Medulla oblongata (tissue), 1 donor: ENCODE measurements around the gene MEI1.

ENCODE experiments used
- DNase-seq: peaks from one replicate; pipeline ENCODE4 v3.0.0-alpha.2; 2015; ENCODE audit errors: extremely low spot score

The MEI1 gene

GRCh38 chr22:41739576-41739975 lies 40.3 kb downstream of the MEI1 start:
- DNase-seq = no peak

DNA sequence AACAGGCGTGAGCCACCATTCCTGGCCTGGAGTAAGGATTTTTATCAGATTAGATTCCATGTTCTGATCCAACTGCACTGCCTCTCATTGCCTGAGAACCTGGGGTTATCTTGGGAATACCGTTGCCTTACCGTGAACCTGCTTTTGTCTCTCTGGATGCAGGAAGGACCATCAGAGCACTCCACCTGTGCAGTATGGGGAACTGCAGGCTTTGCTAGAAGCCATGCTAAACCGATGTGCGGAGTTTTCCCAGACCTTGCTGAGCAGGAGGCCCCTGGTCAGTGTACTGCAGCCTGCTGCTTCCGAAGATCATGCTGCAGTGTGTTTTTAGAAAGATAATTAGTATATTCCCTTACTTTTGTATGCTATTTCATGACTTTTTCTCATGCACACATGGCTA lies 43.6 kb downstream of the MEI1 start:
- no peak for DNase-seq

DNA sequence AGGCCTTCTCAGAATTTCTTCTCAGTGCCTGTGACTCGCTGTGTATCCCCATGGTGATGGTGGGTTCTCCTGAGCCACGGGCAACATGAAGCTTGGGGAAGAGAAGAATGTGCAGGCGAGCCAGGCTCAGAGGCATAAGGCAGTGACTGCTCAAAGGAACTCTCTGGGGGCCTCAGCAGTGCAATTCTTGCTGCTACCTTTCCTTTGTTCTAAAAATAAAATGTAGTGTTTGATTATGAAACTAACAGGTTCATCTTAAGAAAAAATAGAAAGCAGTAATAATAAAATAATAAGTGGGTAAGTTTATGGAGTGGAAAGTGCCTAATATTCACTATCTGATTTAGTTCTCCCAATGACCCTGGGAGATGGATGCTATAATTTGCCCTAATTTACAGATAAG lies 46.7 kb downstream of the MEI1 start:
- DNase-seq = no peak

DNA sequence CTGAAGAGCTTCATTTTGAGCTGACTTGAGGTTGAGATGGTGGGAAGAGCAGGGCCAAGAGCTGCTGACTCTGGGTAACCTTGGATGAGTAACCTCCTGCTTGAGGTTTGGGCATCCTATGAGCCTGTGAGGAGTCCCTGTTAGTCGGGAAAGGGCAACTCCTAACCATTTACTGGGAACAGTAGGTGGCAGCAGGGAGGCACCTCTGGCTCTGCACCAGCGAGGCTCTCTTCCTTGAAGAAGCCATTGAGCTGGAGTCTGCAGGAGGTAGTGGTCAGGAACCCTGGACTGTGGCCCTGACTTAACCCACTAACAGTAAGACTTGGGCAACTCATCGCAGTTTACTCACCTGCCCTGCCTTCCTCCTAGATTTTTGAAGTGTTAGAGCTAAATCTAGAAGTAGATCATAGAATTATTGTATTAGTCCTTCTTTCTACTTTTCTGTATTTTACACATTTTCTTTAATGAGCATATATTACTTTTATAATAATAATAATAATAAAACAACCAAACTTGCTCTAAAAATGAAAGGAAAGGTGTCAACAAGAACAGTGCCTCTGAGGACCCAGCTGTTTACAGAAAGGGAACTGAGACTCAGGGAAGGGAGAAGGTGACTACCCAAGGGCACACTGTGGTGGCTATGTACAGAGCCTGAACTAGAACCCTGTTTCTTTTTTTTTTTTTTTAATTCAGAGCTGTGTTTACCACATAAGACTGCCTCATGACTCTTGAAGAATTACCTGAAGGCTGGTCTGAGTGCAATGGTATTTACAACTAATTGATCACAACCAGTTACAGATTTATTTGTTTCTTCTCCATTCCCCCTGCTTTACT lies 47.5 kb downstream of the MEI1 start:
- peak; percentile 87 for DNase-seq

DNA sequence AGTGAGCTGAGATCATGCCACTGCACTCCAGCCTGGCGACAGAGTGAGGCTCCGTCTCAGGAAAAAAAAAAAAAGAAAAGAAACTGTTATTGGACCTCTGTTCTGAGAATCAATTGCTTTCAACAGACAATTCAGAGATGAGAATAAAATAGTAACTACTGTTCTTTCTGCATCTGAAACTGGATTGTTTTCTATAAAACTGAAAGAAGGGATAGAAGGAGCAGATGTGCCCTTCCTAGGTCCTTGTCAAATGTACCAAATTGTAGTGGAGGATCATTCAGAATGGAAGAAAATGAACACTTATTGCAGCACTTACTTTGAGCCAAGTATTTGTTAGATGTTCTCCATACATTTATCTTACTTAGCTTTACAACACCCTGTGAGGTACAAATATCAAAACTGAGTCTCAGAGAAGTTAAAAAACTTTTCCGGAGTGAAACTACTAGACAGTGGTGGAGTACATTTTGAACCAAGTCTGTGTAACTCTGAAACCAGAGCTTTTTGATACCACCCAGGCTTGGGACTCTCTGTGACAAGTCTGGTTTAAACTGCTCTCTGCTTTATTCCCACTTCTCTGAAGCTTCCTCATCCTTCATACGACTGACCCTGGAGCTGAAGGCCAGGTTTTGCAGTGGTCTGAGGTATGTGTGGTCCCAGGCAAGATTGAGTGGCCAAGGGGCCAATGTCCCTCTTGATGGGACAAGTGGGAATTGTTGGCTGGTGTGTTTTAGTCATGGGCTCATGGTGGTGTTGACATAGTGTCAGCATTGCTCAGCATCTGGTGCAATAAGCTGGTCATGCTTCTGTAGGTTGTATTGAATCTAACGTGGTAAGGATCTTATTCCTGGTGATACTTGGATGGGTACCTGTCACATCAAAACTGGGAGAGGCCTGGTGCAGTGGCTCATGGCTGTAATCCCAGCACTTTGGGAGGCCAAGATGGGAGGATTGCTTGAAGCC lies 53.0 kb downstream of the MEI1 start:
- no peak for DNase-seq

- no peak for DNase-seq
Observed at GRCh38 chr22:41753984-41754383, 54.7 kb downstream of the MEI1 start.

GRCh38 chr22:41757502-41757901 lies 58.2 kb downstream of the MEI1 start:
- no peak for DNase-seq

DNA sequence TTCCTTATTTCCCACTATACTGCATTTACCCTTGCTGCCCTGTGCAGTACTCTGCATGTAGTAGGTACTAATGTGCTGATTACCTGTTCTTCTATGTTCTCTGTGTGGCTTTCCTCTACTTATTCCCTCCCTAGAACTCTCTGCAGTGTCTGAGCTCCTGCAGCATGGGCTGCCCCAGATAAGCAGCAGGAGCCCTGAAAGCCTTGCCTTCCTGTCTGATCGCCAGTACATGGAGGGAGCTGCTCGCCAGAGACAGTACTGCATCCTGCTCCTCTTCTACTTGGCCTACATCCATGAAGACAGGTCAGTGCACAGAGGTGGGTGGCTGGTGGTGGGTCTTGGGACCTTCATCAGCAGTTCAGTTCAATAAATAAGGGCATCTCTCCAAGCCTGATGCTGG lies 58.9 kb downstream of the MEI1 start:
- DNase-seq = no peak

GRCh38 chr22:41762980-41763779 lies 63.9 kb downstream of the MEI1 start:
- DNase-seq = no peak

GRCh38 chr22:41766476-41766875 lies 67.2 kb downstream of the MEI1 start:
- no peak for DNase-seq

DNA sequence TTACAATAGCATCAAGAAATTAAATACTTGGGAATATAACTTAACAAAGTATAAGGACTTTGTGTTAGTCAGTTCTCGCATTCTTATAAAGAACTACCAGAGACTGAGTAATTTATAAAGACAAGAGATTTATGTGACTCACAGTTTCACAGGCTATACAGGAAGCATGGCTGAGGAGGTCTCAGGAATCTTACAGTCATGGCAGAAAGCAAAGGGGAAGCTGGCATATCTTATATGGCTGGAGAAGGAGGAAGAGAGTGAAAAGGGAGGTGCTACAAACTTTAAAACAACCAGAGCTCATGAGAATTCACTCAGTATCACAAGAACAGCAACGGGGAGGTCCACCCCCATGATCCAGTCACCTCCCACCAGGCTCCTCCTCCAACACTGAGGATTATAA lies 69.1 kb downstream of the MEI1 start:
- no peak for DNase-seq

DNA sequence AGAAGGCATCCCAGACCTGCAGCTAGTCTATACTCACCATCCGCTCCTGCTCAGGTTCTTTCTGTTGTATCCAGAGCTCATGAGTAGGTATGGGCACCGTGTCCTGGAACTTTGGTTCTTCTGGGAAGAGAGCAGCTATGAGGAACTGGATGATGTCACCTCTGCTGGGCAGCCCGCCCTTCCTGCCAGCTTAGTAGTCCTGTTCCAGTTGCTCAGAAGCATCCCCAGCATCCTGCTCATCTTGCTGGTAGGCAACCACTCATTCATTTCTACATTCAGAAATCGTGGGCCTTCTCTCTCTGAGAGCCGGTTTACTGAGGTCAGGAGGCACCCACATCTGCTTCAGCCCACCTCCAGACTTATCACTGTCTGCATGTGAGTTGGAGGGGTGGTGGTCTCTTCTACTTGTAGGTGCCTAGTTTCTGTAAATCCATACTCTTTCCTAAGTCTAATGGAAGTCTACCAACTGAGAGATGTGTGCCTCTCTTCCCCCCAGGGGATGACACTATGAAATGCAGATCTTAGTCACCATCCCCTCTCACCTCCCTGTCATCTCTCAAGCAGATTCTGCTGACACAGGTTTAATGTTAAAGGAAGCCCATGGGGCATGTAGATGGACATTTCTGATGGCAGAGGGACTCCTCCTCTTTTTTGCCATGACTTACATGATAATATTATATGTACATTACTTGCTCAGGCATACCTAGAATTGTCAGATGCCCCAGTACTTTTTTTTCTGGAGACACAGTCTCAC lies 71.6 kb downstream of the MEI1 start:
- no peak for DNase-seq

DNA sequence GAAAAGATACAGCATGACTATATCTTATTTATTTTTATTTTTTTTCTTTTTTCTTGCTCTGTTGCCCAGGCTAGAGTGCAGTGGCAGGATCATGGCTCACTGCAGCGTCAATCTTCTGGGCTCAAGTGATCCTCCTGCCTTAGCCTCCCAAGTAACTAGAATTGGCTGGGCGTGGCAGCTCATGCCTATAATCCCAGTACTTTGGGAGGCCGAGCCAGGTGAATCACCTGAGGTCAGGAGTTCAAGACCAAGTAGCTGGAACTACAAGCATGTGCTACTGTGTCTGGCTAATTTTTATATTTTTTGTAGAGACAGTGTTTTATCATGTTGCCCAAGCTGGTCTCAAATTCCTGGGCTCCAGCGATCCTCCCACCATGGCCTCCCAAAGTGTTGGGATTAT lies 72.9 kb downstream of the MEI1 start:
- no peak for DNase-seq

DNA sequence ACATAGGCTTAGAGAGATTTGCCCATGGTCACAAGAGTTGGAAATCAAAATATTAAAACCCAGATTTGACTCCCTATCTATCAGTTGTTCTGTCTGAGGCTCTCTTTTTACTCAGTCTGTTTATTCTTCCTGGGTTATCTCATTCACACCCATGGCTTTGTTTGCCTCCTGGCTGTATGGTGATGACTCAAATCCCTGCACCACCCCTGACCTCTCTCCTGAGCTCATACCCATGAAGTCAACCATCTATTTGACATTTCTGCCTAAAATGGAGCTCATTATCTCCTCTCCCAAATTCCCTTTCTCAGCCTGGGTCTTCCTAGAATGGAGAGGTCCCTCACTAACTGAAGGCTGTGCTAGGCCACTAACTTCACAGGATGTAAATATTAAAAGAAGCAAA lies 73.3 kb downstream of the MEI1 start:
- DNase-seq = no peak

- DNase-seq = no peak
Observed at GRCh38 chr22:41775338-41775737, 76.0 kb downstream of the MEI1 start.

- no peak for DNase-seq
Observed at GRCh38 chr22:41775976-41776375, 76.7 kb downstream of the MEI1 start.

DNA sequence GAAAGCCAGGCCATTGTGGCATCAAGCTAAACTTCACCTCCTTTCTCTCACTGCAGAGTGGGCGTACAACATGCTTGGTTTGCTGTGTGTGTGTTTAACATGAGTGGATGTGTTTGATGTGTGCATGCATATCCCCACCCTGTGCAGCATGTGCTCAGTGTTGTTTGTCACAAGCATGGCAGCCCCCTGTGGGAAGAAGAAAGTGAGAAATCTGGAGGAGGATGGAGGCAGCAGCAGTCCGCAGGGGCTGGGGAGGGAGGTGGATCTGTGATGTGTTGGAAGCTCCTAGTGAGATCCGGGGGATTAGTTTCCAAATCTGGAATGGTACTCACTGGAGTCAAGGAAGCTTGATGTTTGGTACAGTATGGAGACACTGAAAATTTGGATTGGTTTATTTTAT lies 77.1 kb downstream of the MEI1 start:
- no peak for DNase-seq

DNA sequence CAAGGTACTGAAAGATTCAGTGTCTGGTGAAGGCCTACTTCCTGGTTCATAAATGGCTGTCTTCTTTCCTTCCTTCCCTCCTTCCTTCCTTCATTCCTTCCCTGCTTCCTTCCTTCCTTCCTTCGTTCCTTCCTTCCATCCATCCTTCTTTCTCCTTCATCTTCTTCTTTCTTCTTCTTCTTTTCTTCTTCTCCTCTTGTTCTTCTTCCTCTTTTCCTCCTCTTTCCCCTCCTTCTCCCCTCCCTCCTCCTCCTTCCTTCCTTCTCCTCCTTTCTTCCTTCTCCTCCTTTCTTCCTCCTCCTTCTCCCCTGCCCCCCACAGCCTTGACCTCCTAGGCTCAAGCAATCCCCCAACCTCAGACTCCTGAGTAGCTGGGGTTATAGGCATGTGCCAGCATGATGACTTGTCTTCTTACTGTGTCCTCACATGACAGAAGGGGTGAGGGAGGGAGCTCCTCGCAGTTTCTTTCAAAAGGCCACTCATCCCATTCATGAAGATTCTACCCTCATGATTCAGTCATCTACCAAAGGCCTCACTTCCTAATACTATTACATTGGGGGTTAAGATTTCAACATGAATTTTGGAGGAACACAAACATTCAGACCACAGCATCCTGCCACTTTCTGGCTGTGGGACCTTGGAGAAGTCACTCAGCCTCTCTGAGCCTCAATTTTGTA lies 78.6 kb downstream of the MEI1 start:
- no peak for DNase-seq

GRCh38 chr22:41779929-41780505 lies 80.7 kb downstream of the MEI1 start:
- no peak for DNase-seq

DNA sequence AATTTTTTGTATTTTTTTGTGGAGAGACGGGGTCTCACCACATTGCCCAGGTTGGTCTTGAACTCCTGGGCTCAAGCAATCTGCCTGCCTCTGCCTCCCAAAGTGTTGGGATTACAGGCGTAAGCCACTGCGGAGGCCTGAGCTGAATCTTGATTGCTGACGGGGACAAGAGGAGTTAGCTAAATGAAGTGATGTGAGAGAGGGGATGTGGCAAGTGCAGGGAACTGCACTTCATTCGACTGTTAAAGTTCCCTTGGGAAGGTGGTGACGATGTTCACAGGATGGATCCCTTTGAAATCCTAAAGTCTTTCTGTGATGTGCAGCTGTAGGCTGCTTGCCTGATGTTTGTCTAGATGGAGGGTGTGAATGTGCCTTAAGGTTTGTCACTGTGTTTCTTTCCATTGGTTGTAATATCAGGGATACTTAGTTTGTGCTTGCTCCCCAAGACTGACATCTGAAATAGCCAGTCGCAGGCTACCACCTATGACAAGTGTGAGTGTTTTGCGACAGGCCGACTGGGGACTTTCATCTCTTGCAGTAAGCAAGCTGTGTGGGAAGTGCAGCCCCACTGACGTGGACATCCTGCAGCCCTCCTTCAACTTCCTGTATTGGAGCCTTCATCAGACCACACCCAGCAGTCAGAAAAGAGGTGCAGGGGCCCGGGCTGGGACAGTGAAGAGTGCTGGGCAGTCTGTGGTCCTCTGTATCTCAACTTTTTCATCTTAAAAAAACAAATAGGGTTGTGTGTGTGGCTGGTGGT lies 81.6 kb downstream of the MEI1 start:
- peak; percentile 34 for DNase-seq
